Putamen (tissue), 1 donor: ENCODE measurements around the gene PARVA.

Experiments used
- DNase-seq: peaks from one replicate; pipeline ENCODE4 v3.0.0-alpha.2; 2016; ENCODE audit warnings: low spot score

The PARVA gene

DNA sequence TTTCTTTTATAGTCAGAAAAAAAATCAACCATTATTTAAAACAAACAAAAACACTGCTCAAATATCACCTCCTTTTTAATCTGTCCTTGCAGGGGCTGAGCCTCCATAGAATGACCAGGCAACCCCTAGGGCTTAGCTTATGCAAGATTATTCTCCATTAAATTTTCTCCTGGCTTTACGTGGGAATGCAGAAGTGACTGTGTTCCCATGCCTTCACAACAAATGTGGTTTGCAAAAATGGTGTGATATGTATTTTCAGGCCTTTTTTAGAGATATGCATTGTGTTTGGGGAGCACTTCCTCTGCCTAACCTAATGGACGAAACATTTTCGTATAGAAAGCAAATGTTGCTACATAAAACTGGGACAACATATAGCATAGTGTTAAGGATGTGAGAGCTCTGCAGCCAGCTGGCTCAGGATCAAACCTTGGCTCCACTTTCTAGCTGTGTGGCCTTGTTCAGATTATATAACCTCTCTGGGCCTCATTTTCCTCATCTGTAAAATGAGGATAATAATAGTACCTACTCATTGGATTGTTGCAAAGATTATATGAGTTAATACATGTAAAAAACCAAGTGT lies 82.6 kb downstream of the PARVA start:
- no peak for DNase-seq

DNA sequence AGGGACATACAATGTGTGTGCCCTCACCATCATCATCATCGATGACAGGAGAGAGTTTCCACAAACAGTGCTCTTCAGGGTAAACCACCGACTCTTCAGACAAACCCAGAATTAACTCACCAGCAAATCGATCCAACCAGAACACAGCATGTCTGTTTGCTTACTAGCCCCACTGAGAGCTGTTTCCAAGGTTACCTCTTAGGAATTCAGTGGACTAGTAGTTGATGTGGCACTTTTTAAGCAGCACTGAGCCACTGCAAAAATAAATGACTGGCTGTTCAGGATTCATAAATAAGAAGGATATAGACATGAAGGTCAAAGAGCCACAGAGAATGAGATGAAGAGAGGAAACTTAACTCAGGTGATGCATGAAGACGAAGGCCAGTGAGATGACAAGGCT lies 83.1 kb downstream of the PARVA start:
- no peak for DNase-seq

DNA sequence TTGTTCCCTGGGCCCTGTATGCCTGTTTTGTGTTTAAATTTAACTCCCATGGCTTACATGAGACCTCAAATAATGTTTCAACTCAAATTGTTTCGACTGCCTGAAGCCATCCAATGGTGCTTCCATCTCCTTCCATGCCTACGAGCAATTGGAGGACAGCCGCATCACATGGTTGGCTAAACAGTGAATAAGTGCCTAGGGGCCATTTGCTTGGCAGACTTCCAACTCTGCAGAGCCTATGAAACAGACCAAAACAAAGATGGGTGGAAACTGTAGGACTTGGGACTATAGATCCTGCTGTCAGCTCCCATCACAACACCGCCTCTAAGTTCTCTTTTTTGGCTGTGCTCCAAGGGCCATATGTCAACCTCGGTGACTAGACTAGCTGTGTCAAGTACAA lies 84.1 kb downstream of the PARVA start:
- no peak for DNase-seq

DNA sequence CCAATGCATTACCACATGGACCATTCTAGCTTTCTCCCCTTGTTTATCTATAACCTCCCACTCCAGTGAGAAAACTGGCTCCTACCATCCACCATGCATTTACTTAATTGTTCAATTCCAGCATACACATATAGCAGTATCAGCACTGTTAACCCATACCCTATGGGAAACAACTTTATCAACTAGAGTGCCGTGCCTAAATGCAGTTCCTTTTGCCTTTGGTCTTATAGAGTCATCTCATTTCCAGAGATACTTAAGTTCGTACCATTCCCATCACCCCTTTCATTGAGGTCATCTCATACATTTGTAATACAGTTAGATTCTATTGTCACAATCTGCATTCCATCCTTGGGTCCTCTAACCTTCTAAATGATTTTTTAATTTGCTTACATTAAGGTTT lies 86.9 kb downstream of the PARVA start:
- DNase-seq, result no peak

DNA sequence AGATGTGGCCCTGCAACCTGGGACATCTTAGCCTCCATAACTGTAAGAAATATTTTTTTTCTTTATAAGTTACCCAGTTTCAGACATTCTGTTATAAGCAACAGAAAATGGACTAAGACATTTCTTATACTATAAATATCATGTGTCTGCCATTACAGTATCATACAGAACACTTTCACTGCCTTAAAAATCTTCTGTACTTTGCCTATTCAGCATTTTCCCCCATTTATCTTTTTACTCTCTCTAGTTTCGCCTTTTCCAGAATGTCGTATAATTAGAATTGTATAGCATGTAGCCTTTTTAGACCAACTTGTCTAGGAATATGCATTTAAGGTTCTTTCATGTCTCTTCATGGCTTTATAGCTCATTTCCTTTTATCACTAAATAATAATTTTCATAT lies 88.0 kb downstream of the PARVA start:
- no peak for DNase-seq

DNA sequence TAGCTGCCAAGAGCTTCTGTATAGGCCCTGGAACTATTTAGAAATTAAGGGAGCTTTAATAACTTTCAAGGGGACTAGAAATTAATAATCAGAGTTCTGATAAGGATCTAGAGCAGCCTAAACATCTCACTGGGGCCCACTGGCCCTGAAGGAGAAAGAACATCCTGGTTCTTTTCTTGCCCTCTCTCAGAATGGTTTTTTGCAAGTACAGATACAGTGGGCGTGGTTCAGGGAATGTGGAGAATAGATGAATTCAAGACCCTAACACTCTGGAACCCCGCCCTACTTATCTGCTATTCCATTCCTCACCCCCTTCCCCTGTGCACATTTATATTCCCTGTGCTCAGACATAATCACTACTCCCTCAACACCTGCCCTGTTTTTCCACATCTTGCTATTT lies 90.2 kb downstream of the PARVA start:
- no peak for DNase-seq

DNA sequence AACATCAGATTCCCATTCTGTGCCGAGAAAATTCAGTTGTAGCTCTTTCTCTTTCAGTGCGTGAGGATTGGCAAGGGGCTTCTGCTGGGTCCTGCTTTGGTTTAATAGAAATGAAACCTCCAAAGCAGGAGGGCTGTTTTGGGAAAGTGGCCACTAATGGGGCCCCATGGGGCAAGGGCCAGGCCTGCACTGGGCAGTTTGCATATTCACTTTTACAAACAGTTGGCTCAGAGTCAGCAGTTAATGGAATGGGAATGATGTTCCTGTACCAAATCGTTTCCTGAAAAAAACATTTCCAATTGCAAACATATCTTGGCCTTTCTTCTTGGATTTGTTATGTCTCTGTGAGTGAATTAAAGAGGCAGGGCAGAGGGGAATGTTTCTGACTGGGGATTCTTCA lies 92.1 kb downstream of the PARVA start:
- no peak for DNase-seq

DNA sequence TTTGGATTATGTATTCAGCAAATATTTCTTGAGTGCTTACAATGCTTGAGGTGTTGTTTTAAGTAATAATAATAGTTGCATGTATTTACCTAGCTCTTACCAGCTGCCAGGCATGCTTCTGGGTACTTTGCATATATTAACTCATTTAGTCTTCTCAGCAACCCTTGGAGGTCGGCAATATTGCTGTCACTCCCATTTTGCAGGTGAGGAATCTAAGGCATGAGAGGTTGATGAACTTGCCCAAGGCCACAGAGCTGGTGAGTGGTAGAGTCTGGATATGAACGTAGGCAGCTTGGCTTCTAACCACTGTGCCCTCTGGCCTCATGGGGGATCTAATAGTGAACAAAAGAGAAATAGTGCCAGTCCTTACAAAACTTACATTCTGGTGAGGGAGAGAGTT lies 92.9 kb downstream of the PARVA start:
- DNase-seq, result no peak

DNA sequence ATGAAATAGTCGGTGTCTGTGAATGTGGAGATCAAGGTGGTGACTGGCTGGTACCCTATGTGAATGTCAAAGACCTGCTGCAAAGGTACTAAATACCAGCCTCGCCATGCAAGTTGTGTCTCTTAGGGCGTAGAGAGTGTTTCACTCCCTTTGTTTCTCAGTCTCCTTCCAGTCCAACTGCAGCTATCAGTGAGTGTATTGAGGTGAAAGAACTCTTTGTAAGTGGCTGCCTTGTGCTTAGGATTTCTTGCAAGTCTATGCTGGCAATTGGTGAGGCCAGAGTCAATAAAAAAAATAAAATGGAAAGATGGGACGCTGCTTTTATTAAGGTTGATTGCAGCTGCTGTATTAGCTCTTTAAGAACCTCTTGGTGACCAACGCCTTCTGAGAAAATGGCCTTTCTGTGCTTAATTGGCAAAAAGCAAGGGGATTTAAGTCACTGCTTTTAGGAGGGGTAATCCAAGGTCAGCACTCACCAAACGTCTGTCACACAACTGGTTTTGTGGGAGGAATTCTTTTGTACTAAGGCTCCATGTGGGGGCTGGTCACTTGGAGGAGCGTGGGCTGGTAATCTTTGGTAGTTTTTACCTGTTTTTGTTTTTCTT lies 95.1 kb downstream of the PARVA start:
- no peak for DNase-seq

DNA sequence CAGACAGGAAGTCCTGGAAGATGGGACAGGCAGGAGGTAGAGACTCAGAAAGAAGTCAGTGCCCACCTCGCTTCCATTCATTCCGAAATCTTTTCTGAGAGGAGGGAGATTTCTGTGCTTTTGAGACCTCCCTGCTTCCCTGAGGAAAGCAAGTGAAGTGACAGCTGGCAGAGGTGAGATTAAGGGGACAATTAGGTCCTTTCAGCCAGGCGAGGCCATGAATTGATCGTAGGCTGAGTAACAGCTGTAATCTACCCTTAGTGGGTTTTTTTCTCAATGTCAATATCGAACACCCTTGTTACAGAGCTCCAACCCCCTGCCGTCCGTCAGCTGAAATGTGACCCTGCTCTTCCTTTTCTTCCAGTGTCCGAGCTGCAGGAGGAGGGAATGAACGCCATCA lies 96.0 kb downstream of the PARVA start:
- no peak for DNase-seq

DNA sequence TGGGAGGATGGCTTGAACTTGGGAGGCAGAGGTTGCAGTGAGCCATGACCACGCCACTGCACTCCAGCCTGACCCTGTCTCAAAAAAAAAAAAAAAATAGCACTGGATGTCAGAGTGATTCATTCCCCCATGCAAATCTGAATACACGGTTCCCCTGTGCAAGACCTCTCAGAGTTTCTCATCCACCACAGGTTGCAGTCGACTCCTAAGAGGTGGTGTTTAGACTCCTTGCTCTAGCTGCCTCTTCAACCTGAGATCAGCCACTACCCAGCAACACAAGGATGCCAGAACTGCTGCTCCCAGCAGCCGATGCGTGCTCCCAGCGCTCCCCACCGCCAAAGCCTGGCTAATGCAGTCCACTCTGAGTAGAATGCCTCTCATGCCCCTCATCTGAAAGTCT lies 97.5 kb downstream of the PARVA start:
- DNase-seq, result no peak

DNA sequence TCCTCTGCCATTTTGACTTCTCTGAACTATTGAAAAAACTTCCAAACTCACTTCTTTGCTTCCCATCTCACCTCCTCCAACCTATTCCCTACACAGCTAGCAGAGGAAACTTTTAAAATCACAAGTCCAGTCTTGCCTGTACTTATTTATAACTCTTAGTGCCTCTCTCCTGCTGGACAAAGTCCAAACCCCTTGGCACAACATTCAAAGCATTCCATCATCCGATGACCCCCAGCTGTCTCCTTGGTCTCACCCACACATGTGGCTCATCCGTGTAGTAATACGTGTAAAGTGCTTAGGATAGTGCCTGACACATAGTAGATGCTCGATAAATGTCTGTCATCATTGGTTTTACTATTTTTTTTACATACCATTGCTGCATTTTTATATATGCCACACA lies 101.4 kb downstream of the PARVA start:
- no peak for DNase-seq

DNA sequence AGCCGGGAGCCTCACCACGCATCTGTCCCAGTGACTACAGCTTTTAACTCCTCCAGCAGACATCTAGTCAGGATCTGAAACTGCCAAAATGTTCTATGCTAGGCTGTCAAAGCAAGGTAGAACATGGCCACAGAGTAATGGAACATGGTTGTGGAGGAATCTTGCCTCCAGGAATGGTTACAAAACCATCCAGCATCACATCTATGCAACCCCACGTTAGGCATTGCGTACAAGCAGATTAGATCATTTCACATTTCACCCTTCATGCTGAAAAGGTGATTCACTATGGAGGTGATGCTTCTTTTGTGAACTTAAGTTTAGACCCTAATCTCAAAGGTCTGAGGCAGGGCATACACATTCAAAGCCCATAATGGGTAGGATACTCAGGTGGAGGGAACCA lies 103.0 kb downstream of the PARVA start:
- DNase-seq, result no peak

DNA sequence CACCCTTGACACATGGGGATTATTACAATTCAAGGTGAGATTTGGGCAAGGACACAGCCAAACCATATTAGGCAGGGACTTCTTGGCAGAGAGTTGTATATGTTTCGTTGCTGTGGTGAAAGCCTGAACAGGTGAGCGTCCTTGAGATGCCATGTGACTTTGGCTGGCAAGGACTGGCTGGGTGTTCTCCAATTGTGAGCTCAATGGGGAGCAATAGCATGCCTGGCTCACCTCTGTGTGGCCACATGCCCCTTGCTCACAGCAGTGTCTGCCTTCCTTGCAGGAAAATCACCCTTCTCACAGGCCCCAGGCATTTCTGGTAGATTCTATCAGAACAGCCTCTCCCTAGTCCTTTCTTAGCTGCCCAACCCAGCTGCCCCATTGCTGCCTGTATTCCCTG lies 105.5 kb downstream of the PARVA start:
- DNase-seq, result no peak

DNA sequence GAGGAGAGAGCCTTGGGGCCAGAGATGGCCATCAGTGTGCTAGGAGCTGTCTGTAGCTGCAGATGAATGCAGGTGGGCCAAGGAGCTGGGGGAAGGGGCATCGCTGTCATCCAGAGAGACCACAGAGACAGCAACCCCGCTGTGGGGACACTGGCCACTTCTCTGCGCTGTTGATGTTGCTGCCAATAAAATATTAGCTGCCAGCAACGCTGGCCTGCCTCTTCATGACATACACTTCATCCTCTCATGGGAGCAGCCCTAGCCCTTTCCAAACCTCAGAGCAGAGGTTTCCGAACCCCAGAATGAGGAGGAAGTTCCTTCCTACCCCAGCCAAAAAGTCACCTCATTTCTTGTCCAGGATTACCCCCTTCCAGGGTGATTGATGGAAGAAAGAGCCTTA lies 106.2 kb downstream of the PARVA start:
- no peak for DNase-seq

DNA sequence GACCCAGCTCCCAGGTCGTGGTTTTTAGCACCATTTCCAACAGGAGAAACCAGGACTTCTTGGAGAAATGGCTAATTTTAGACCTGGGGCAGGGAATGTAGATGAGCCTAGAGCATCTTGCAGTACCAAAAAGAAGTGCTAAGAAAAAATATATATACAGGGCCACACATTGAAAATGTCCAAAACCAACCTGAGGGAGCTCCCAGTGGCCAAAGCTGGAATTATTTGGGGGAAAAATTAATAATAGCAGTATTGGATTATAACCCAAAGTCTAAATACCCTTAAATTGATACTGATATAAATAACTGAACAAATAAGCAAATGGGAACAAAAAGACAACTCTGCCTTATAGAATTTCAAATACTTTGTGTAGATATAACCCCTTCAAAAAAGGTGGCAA lies 108.0 kb downstream of the PARVA start:
- no peak for DNase-seq

DNA sequence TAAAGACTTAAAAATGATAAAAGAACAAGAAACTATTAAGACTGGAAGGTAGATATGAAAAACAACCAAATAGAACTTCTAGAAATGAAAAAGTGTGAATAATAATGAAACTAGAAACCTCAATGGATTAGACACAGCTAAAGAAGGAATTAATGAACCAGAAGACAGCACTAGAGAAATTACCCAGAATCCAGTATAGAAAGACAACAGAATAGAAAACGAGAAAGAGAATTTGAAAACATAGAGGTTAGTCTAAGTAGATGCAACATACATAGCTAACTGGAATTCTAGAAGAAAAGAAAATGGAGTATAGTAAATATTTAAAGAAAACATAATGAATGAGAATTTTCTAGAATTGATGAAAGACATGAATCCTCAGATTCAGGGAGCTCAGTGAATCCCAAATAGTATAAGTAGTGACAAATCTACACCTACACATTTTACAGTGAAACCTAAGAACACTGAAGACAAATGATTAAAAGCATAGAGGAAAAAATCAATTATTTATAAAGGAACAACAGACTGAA lies 111.9 kb downstream of the PARVA start:
- DNase-seq, result no peak

DNA sequence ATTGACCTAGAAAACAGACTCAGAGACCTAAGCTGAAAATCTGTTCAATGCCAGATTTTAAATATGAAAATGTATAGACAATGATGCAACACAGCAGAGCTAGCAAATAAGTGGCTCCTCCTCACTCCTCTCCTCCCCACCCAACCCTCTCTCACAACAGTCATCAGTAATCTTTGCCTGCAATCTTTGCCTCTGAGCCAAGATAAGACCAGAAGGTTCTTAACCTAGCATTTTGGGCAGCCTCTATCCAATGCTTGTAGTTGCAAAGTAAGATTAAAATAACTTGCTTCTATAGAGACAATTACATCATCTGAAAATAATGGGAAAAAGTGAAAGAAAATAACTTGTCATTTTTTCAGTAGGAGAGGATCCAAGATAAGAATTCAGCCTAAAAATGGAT lies 117.3 kb downstream of the PARVA start:
- no peak for DNase-seq

DNA sequence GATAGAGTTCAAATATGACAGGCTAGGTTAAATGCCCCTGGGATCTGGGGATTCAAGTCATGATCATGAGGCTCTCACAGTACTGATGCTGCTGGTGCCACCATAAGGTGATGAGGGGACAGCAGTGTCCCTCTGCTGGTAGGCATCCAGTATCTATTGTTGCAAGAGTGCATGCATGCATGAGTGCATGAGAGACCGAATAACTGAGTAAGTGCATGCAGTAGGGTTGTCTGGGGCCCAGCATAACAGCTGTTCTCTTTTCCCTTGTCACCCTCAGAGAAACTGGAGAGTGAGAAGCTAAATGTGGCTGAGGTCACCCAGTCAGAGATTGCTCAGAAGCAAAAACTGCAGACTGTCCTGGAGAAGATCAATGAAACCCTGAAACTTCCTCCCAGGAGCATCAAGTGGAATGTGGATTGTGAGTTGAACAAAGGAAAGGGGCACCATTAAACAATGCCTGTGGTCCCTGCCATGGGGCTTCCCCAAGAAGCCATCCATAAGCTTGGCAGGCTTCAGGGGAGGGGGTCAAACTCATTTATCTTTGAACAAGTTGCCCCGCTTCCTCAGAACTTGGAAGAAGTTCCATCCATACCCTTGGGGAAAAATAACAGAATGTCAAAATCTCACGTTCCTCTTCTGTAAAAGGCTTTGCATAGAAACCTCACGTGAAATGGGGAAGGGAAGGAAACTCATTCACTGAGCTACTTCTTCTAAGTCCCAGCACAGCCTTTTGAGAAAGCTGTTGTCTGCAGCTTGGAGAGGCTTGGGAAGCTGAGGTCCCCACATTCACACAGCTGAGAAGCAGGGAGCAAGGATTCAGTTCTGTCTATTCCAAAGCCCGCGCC lies 119.0 kb downstream of the PARVA start:
- DNase-seq, result no peak

DNA sequence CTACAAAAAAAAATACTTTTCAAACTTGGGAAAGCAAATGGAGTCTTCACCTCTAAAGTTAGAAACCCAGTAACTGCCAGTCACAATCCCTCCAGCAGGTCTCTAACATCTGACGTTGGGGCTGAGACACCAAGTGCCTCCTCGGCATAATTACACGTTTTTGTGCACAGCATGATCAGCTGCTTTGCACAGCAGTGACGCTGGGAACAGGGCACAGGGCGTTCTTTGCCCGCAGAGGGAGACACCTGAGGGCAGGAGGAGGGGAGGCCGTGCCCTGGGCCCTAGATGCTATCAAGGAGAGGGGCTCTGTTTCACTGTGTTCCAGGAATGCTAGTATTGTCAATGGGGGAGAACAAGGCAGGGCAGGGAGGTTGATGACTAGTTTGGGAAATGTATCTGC lies 120.1 kb downstream of the PARVA start:
- no peak for DNase-seq

DNA sequence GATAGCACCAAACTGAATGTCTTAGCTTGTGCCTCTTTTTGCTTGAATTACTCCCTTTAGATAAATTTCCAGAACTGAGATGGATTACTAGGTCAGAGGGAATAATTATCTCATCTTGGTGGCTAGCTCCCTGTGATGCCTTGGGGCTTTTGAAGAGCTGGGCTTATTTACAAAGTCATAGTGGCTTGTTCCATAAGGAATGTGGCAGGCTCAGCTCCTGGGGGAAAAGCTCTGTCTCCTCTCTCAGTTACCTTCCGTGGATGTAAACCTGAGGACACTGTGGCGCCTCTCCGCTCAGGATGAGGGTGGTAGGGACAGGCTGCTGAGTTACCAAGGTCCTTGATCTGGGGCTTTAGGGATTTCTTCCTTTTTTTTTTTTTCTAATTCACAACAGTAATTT lies 121.7 kb downstream of the PARVA start:
- DNase-seq, result no peak

DNA sequence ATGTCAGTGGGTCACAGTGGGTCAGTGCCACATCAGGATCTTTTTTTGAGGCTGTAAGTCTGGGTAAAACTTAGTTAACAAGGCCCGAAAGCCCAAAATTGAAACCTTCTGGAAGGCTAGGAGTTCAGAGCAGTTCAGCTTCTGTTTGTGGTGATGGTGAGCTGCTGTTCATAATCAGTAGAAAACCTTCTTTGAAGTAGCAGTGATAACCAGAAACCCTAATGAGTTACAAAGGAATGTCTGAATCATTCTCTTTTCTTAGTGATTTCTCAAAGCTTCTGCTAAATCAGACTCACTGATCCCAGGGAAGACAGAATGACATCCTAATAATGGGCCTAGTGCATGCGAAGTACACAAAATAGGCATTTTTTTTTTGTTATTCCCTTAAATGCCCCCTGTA lies 124.7 kb downstream of the PARVA start:
- no peak for DNase-seq

DNA sequence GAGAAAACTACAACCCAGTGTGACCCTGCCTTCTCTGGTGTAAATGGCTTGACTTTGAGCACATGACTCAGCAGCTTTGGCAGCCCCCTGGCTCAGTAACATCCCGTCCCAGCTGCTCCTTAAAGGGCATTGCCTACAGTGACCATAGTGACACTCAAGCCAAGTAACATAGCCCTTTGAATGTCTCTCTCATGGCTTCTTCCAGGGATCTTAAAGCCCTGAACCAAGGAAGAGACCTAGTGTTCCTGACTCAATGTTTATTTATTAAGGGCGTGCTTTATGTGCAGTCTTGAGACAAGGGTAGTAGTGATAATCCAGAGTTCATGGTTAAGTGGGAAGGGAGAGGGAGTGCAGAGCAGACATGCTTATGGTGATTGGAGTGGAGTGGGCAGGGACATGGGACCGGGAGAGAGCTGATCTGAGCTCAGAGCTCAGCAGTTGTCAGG lies 125.7 kb downstream of the PARVA start:
- no peak for DNase-seq
